ENCODE measurements around the gene TMEM132C.

TMEM132C gene

DNA sequence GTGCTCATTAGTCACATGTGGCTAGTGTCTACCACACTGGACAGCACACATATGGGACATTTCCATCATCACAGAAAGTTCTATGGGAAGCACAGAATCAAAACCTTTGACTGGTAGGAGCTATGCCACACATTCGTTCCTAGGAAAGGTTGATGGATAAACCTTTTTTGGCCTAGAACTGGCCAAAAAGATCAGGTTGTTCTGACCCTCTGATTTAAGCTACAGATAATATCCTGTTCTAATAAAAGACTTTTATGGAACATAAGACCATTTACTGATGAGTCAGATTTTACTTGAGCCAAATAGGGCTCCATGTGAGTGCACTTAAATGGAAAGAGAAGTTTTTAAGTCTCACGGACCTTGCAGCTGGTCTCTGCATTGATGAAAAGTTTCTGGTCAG lies 413.6 kb downstream of the TMEM132C start:
- no peak for DNase-seq

DNA sequence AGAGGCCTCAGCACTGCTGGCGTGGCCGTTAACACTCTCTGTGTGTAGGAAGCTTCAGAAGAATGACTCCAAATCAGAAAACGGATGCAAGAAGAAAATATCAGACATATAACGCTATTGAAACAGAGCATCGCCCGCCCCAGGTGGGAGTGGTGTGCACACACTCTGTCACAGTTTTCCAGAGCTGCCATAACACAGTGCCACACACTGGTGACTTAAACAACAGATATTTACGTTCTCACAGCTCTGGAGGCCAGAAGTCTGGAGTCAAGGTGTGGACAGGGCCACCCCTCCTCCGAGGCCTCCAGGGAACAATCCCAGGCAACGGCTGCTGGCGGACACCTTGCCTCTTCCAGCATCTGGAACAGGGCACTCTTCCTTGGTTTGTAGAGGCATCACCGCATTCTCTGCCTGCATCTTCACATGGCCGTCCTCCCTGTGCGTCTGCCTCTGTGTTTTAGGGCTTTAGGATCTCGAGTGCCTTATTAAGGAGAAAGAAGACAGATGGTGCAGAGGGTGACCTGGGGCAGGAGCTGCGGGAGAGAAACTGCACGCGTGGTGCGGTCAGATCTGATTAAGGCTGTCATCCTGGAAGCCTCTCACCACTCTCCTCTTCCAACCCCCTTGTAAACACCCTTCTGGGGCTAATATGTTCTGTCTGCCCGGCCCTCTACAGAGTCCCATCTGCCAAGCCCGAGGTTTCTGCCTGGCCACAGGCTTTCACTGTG lies 415.7 kb downstream of the TMEM132C start:
- DNase-seq: no peak

DNA sequence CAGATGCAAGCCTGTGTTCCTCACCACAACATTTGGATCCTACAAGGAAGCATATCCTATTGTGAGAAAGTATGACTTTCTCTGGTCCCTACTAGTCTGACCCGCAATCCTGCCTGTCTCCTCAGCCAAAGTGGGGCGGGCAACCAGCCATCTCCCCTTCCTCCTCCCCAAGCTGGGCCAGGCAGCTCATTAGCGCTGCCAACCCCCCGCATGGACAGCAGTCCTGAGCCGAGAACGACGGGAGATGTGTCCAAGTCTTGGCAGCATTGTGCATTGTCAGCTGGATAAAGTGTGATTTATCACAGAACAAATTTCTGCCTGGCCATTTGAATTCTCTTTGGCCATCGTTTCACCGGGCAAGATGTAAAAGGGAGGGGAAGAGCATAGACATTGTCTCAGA lies 417.4 kb downstream of the TMEM132C start:
- no peak for DNase-seq

DNA sequence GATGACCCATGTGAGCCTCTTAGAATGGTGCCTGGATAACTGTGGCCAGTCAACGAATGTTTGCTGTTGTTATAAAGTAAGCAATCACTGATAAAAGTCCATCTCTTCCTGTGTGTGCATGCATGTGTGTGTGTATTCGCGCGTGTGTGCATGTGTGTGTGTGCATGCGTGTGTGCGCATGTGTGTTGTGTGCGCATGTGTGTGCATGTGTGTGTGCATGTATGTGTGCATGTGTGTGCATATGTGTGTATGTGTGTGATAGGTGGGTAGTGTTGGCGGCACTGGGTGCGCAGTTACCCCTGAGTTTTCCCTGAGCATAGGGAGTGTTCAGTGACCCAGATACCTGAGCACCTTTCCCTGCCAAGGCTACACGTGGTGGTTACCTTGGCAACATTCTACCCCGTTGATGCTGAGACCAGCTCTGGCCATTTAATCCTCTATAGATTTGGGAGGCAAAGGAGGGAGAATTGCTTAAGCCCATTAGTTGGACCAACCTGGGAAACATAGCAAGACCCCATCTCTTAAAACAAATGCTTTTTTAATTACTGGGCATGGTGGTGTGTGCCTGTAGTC lies 419.0 kb downstream of the TMEM132C start:
- DNase-seq: no peak

DNA sequence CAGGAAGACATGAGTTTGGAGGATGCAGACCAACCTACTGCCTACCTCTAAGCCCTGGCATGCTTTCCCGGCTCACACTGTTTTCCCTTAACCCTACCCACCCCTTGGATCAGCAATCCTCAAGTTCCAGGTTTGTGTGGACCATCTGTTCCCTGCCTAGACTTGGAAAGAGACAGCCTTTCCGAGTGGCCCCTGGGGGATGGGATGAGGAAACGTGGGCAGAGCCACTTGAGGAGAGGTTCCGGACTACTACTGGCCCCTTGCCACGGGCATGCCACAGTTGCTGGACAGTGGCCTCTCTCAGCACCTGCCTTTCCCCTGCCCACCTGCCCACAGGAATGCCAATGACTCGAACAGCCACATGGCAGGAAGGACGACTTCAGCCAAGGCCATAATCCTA lies 420.9 kb downstream of the TMEM132C start:
- no peak for DNase-seq

DNA sequence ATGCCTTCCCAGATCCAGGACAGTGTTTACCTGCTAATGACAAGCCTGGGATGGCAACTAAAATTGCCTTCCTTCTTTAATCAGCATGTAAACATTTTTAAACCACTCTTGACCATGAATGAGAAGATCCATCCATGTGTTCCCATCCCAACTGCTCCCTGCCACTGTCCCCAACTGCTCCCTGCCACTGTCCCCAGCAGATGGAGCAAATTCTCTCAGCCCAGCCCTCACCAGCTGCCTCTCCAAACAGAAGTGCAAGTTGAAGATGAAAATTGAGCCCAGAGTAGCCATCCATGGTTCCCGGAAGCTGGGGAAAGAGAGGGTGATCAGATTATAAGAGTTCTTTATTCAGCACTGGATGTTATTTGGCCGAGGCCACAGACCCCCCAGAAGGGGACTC lies 423.7 kb downstream of the TMEM132C start:
- no peak for DNase-seq

DNA sequence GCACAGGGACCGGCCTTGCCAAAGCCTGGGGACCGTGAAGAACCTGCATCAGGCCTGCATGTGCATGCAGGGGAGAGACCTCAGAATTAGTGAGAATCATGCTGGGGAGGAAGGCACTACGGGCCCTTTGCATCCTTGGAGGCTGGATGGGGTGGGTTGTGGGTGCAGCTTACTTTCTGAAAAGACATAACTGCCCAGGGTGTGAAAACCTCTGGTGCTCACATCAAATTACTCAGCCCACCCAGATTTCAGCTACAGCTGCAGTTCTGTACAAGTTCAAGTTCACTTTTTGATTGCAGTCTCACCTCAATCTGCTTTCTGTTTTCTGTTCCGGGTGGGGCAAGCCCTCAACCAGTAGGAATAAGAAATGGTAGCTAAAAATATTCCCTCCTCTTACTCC lies 426.1 kb downstream of the TMEM132C start:
- no peak for DNase-seq

DNA sequence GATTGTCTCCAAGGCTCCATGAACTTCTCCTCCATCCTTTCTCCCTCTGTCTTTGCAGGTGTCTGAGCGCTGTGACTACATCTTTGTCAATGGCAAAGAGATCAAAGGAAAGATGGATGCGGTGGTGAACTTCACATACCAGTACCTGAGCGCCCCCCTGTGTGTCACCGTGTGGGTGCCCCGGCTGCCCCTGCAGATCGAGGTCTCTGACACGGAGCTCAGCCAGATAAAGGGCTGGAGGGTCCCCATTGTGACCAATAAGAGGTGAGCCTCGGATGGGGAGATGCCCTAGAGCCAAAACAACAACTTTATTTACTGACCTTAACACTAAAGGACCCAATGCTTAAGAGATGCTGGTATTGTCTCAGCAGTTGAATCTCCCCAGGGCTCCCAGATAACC lies 426.8 kb downstream of the TMEM132C start:
- no peak for DNase-seq

DNA sequence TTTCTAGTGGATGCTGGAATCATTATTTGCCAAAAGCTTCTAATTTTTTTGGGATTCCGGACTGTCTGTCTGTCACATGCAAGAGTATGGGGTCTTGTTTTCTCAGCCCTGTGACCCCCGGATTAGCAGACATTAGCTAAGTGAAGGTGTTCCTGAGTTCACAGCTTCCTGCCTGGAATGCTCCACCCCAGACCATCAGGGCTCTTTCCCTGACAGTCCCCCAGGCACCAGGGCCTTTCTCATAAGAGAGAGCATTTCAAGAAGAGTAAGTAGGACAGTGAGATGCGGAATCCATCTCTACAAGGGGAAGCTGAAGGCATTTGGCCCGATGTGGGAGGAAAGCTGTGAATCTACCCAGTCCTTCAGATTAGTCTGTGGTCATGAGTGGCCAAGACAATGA lies 427.5 kb downstream of the TMEM132C start:
- DNase-seq: no peak

DNA sequence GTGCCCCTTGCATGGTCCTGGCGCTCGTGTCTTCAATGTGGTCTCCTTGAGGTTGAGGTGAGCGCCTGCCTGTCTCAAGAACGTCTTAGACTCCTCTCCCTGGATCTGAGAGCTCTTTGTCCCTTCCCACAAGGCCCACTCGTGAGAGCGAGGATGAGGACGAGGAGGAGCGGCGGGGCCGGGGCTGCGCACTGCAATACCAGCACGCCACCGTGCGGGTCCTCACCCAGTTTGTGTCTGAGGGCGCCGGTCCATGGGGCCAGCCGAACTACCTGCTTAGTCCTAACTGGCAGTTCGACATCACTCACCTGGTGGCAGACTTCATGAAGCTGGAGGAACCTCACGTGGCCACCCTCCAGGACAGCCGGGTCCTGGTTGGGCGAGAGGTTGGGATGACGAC lies 428.7 kb downstream of the TMEM132C start:
- no peak for DNase-seq

DNA sequence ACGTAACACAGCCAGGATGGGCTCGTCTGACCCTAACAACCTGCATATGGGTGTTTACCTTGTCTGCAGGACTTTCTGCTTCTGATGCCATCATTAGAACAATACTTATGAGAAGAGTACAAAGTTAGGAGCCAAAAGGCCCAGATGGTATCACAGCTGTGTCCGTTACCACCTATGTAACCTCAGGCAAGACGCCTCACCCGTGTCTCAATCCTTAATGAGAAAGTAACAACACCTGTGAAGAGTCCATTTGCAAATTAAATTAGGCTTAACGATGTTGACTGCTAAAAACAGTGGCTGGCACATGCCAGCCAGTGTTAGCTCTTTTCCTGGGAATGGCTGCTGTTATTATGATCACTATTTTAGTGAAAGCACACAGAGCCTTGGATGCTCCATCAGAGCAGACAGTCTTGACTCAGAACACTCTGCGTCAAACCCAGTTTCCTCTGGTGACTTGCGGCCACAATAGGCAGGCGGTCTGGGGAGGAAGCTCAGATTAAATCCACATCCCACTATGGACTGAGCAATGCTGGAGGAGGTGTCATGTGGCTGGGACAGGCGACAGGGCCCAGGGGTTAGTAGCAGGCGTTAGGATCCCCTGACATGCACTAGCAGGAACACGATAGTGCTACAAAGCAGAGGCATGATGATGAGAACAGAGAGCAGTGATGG lies 431.5 kb downstream of the TMEM132C start:
- no peak for DNase-seq

DNA sequence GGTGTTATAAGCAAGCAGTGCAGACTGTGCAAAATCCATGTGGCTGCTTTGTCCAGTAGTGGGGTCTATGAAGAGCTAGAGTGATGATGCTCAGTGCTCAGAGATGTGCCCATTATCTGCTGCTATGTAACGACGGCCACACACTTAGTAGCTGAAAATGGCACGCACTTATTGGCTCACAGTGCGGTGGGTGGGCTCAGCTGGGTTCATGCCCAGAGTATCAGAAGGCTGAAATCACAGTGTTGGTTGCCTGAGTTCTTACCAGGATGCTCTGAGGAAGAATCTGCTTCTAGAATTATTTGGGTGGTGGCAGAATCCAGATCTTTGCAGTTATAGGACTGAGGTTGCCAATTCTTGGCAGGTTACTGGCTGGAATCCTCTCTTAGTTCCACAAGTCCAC lies 432.1 kb downstream of the TMEM132C start:
- no peak for DNase-seq

DNA sequence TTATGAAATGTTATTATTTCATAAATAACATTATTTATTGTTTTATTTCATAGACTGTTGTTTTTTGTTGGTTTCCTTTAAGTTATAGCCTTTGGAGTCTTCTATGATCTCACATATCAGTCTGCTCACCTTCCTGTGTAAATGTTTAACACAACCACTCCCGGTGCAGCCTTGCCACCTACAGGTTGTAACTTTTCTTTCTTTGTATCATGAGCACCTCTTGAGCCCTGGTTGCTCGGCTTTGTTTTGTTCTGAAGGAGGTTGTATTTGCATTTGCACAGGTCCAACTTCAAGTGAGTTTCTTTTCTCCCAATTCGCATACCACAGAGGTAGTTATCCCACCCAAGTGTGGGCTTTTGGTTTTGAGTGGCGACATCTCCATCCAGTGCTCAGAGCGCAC lies 435.4 kb downstream of the TMEM132C start:
- DNase-seq: no peak

DNA sequence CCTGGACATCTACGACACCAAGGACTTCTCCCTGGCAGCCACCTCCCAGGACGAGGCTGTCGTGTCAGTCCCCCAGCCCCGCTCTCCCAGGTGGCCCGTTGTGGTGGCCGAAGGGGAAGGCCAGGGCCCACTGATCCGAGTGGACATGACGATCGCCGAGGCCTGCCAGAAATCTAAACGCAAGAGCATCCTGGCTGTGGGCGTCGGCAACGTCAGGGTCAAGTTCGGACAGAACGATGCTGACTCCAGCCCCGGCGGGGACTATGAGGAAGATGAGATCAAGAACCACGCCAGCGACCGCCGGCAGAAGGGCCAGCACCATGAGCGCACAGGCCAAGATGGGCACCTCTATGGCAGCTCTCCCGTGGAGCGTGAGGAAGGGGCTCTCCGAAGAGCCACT lies 438.2 kb downstream of the TMEM132C start:
- DNase-seq: no peak

DNA sequence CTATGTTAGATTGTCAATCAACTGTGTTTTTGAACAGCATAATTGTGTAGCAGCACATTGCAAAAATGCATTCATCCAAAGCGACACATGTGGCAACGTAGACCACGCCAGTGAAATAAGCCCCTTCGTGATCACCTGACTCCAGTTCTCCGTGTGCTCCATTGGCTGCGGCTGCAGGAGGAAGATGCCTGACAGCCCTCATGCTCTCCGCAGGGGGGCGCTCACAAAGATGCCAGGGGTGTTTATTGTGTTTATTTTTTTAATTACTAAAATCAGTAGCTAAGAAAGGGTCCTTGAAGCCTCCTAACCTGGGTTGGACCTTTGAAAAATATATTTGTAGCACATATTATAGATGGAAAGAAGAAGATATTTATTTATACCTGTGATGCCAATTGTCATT lies 440.5 kb downstream of the TMEM132C start:
- DNase-seq: no peak

DNA sequence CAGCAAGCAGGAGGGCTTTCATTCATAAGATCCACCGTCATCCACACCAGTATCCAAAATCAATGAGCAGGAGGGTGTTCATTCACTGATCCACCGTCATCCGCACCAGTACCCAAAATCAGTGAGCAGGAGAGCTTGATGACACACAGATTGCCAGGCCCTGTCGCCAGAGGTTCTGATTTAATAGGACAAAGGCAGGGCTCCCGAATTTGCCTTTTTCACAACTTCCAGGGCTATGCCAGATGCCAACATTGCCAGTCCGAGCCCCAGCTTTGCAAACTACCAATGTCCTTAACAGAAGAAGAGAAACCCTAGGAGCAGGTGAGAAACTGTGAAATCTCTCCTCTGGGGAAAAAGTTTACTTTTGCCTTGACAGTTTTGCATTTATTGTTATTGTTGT lies 441.8 kb downstream of the TMEM132C start:
- DNase-seq: no peak

DNA sequence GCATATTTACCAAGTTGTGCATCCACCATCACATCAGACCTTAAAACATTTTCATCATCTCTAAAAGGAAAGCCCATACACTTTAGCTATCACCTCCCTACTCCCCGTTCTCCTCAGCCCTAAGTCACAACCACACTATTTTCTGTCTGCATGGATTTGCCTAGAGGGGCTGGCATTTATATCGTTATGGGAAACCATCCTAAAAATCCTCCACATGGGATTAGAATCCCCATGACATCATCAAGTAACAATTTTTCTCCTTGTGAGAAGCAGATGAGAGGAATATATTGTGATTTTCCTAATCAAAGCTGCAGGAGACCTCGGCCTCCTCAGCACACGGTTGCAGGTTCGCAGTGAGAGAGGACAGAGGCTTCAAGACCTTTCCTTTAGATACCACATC lies 442.7 kb downstream of the TMEM132C start:
- DNase-seq: no peak

DNA sequence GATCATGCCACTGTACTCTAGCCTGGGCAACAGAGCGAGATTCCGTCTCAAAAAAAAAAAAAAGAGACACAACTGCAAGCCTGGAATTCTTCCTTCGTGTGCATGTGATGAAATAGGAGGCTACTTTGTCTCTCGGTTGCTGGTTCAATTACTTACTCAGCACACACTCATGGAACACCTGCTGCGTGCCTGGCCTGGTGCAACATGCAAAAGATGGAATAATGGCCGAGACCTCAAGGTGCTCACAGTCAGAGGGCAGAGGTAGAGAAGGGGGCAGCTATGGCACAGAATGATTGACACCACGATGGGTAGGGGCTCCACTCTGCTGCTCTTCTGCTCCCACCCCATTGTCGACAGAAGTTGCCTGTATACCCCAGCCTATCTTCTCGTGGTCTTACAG lies 444.5 kb downstream of the TMEM132C start:
- DNase-seq: no peak

DNA sequence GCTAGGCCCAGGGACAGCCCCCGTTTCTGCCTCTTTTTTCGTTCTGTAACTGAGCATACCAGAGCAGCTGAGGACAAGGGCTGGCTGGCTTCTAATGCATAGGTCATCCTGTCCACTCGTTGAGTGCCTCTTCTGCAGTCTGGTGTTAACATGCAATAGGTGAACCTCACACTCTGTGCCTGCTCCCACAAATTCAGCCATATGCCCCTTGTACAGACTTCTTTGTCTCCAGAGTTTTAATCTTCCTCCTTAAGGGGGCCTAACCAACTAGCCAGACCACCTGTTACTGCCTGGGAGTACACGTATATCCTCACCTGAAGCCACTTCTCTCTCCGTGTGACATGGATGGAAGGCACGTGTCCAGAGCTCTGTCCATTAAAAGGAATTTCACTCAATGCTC lies 445.7 kb downstream of the TMEM132C start:
- DNase-seq: no peak

DNA sequence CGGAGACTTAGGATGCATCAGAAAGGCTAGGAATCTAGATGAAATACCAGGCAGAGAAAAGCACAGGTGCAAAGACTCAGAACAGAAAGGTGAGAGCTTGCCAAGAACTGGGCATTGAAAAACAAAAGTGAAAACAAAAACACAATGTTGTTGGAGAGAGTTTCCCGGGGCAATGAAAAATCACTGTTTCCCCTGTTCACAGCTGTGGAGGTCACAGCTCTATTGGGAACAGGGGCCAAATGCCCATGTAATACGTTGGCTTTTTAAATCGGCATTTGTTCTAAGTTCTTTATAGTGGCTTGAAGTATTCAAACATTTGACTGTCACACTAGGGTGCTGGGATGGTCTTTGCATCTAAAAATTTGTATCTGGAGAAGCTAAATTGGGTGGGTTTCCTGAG lies 448.5 kb downstream of the TMEM132C start:
- no peak for DNase-seq

DNA sequence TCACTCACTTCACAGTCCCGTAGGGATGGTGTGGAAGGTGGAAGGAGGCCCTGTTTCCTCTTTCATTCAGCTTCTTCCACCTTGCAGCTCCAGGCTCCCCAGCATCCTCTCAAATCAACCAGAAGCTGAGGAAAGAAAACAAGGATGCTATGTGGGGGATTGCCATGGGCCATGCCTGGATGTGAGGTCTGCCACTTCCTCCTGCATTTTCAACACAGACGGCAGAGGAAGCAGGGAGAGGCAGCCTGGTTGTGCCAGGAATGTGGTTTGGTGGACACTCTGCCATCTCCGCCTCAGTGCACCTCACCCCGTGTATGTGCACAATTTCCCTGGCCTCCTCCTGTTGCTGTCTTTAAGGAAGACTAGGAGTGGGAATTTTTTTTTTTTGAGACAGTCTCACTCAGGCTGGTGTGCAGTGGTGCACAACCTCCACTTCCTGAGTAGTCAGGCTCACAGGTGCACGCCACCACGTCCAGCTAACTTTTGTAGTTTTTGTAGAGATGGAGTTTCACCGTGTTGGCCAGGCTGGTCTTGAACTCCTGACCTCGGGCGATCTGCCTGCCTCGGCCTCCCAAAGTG lies 457.6 kb downstream of the TMEM132C start:
- no peak for DNase-seq

DNA sequence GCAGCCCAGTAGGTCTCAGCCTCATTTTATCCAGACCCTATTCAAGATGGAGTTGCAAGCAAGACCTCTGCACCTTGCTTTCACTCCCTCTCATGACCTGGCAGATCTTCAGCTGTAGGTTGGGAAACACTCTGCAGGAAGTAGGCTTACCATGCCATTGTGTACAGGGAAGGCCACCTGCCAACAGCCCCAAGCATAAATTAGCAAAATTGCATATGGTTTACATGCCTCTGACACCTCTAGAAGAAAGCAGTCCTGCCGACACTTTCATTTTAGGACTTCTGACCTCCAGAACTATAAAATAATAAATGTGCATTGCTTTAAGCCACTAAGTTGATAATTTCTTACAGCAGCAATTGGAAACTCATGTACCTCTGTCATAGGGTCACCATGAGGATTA lies 459.9 kb downstream of the TMEM132C start:
- no peak for DNase-seq

DNA sequence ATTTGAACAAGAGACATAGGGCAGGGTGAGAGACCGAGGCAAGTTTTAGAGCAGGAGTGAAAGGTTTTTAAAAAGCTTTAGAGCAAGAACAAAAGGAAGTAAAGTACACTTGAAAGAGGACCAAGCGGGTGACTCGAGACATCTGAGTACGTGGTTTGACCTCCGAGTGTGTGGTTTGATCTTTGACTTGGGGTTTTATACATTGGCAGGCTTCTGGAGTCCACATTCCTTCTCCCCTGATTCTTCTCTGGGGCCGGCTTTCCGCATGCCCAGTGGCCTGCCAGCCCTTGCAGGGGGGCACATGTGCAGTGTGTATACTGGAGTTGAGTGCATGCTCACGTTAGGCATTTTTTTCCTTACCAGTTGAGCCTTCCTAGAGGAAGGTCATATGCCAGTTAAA lies 460.5 kb downstream of the TMEM132C start:
- DNase-seq: no peak

DNA sequence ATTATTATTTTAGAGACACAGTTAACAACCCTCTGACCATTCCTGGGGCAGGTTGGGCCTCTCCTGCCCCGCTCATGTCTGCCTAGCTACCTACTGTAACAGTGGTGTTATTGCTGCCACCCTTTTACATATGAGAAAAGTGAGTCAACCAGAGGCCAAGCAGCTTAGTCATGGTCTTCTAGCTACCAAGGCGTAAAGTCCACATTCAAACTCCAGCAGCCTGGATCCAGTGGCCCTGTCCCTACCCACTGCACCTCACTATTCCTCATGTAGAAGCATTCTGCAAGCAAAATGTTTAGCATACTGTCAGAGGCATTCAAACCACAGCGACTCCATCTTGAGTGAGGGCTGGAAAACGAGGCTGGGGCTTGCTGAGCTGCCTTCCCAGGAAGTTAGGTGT lies 461.0 kb downstream of the TMEM132C start:
- DNase-seq: no peak
